H9 (cell line): ENCODE results near the gene TMEM253. TPM values are rescaled to one million over a fixed set of nuclear protein-coding genes. Genes with fewer than 3 reads are reported as not detected.

Experiments
- DNase-seq: peaks from one replicate; pipeline ENCODE4 v3.0.0-alpha.2; 2017
- H2AFZ ChIP-seq: one replicate; pipeline ENCODE4 v1.6.1; 2013; ENCODE audit warnings: mild to moderate bottlenecking, low read length, control low read depth, moderate library complexity
- H2AK5ac ChIP-seq: 2 replicates; pipeline ENCODE4 v1.6.1; 2013; ENCODE audit warnings: low read length, control low read depth, mixed read lengths; ENCODE audit not compliant: insufficient read length
- H2BK120ac ChIP-seq: one replicate; pipeline ENCODE4 v1.6.1; 2013; ENCODE audit warnings: low read depth, mild to moderate bottlenecking, low read length, control low read depth, inconsistent platforms; ENCODE audit not compliant: poor library complexity, severe bottlenecking
- H2BK12ac ChIP-seq: 2 replicates; pipeline ENCODE4 v1.6.1; 2013; ENCODE audit warnings: low read length, control low read depth, mixed read lengths, low read depth; ENCODE audit not compliant: insufficient read length
- H2BK15ac ChIP-seq: 2 replicates; pipeline ENCODE4 v1.6.1; 2013; ENCODE audit warnings: low read depth, low read length, control low read depth
- H2BK20ac ChIP-seq: one replicate; pipeline ENCODE4 v1.6.1; 2013; ENCODE audit warnings: low read depth, mild to moderate bottlenecking, low read length, control low read depth, inconsistent platforms; ENCODE audit not compliant: poor library complexity, severe bottlenecking
- H2BK5ac ChIP-seq: 2 replicates; pipeline ENCODE4 v1.6.1; 2013; ENCODE audit warnings: low read length, control low read depth, mixed read lengths; ENCODE audit not compliant: insufficient read length
- H3K14ac ChIP-seq: 2 replicates; pipeline ENCODE4 v1.6.1; 2013; ENCODE audit warnings: low read length, control low read depth; ENCODE audit not compliant: insufficient read depth
- H3K18ac ChIP-seq: 2 replicates; pipeline ENCODE4 v1.6.1; 2013; ENCODE audit warnings: low read depth, mild to moderate bottlenecking, mixed read lengths, low read length, control low read depth; ENCODE audit not compliant: insufficient read length
- H3K23ac ChIP-seq: 2 replicates; pipeline ENCODE4 v1.6.1; 2013; ENCODE audit warnings: low read length, control low read depth, mixed read lengths, low read depth; ENCODE audit not compliant: insufficient read length
- H3K23me2 ChIP-seq: 2 replicates; pipeline ENCODE4 v1.6.1; 2013; ENCODE audit warnings: low read depth, mild to moderate bottlenecking, mixed read lengths, low read length, control low read depth; ENCODE audit not compliant: insufficient read length, poor library complexity, severe bottlenecking
- H3K27ac ChIP-seq: 2 replicates; pipeline ENCODE4 v1.5.1; 2013; ENCODE audit warnings: low read length, control low read depth, mixed read lengths, low read depth; ENCODE audit not compliant: insufficient read length
- H3K27me3 ChIP-seq: 2 replicates; pipeline ENCODE4 v1.6.1; 2013; ENCODE audit warnings: low read length, control low read depth, inconsistent platforms; ENCODE audit not compliant: insufficient read depth
- H3K4ac ChIP-seq: 2 replicates; pipeline ENCODE4 v1.6.1; 2013; ENCODE audit warnings: low read depth, mild to moderate bottlenecking, control low read depth, inconsistent platforms, low read length, moderate library complexity
- H3K4me1 ChIP-seq: 2 replicates; pipeline ENCODE4 v1.6.1; 2013; ENCODE audit warnings: low read length, control low read depth, inconsistent platforms; ENCODE audit not compliant: insufficient read depth
- H3K4me2 ChIP-seq: 2 replicates; pipeline ENCODE4 v1.6.1; 2013; ENCODE audit warnings: low read length, control low read depth, mixed read lengths; ENCODE audit not compliant: insufficient read length, insufficient read depth
- H3K56ac ChIP-seq: 2 replicates; pipeline ENCODE4 v1.6.1; 2013; ENCODE audit warnings: low read depth, mild to moderate bottlenecking, mixed read lengths, low read length, control low read depth; ENCODE audit not compliant: insufficient read length
- H3K79me1 ChIP-seq: 2 replicates; pipeline ENCODE4 v1.6.1; 2013; ENCODE audit warnings: low read depth, mild to moderate bottlenecking, moderate library complexity, low read length, control low read depth, inconsistent platforms; ENCODE audit not compliant: insufficient read depth, poor library complexity, severe bottlenecking
- H3K79me2 ChIP-seq: 2 replicates; pipeline ENCODE4 v1.6.1; 2013; ENCODE audit warnings: low read length, control low read depth, inconsistent platforms; ENCODE audit not compliant: insufficient read depth
- H3K9ac ChIP-seq: 2 replicates; pipeline ENCODE4 v1.6.1; 2013; ENCODE audit warnings: low read length, control low read depth, mixed read lengths; ENCODE audit not compliant: insufficient read length; ENCODE audit errors: extremely low read depth
- H3K9me3 ChIP-seq: one replicate; pipeline ENCODE4 v1.6.1; 2013; ENCODE audit warnings: low read depth, low read length, inconsistent platforms; ENCODE audit not compliant: control insufficient read depth
- H3T11ph ChIP-seq: one replicate; pipeline ENCODE4 v1.6.1; 2013; ENCODE audit warnings: mild to moderate bottlenecking, low read length, control low read depth, inconsistent platforms
- H4K20me1 ChIP-seq: one replicate; pipeline ENCODE4 v1.6.1; 2013; ENCODE audit not compliant: control insufficient read depth, insufficient read length, insufficient read depth
- H4K5ac ChIP-seq: 2 replicates; pipeline ENCODE4 v1.6.1; 2013; ENCODE audit warnings: low read depth, mild to moderate bottlenecking, mixed read lengths, low read length, control low read depth; ENCODE audit not compliant: insufficient read length
- H4K8ac ChIP-seq: replicated peaks from 2 replicates; pipeline ENCODE4 v1.6.1; 2013; ENCODE audit warnings: low read length, control low read depth, mixed read lengths, low read depth; ENCODE audit not compliant: insufficient read length
- H4K91ac ChIP-seq: 2 replicates; pipeline ENCODE4 v1.6.1; 2013; ENCODE audit warnings: low read depth, mild to moderate bottlenecking, moderate library complexity, mixed read lengths, low read length, control low read depth; ENCODE audit not compliant: insufficient read length
- H3K27ac Mint-ChIP-seq, 3 experiments: 2 replicates in 2 of 3; 3 replicates in 1 of 3; pipeline ENCODE4 v1.8.0; 2020 to 2021; ENCODE audit warnings: mixed read lengths in 3 of 3, mild to moderate bottlenecking in 1 of 3, moderate library complexity in 1 of 3
- H3K27me3 Mint-ChIP-seq: 2 replicates; pipeline ENCODE4 v1.8.0; 2021; ENCODE audit warnings: low read depth, mild to moderate bottlenecking, moderate library complexity, mixed read lengths
- H3K36me3 Mint-ChIP-seq, 3 experiments: 2 replicates in 2 of 3; 3 replicates in 1 of 3; pipeline ENCODE4 v1.8.0; 2020 to 2021; ENCODE audit warnings: low read depth in 3 of 3, mixed read lengths in 3 of 3; ENCODE audit not compliant: insufficient read depth in 1 of 3
- H3K4me1 Mint-ChIP-seq, 2 experiments: 2 replicates each; pipeline ENCODE4 v1.8.0; 2020; ENCODE audit warnings: mixed read lengths in 2 of 2
- H3K4me3 Mint-ChIP-seq, 2 experiments: 2 replicates in 1 of 2; 3 replicates in 1 of 2; pipeline ENCODE4 v1.8.0; 2020 to 2021; ENCODE audit warnings: mild to moderate bottlenecking in 2 of 2, mixed read lengths in 2 of 2, moderate library complexity in 1 of 2
- H3K9me3 Mint-ChIP-seq, 2 experiments: 2 replicates in 1 of 2; 3 replicates in 1 of 2; pipeline ENCODE4 v1.8.0; 2020; ENCODE audit warnings: mild to moderate bottlenecking in 2 of 2, mixed read lengths in 2 of 2, moderate library complexity in 1 of 2
- WGBS: extraction: QIAGEN DNeasy Blood & Tissue Kit; methylation state at CpG from one replicate; pipeline ENCODE4 v1.1.7; 2013; ENCODE audit warnings: missing lambda C conversion rate, low lambda C conversion rate, mixed read lengths; ENCODE audit not compliant: insufficient read length; ENCODE audit errors: extremely low coverage; 5-methylcytosine and 5-hydroxymethylcytosine counted together
- total RNA-seq: library from RNA; stranded (reverse); gene quantifications from 2 replicates; pipeline ENCODE4 v1.2.1, GENCODE V29; 2021
- TF ChIP-seq, protein P1 (sequence below): fragments of 200-600 bp; sonication (generic); conservative IDR thresholded peaks from 3 replicates; pipeline ENCODE4 v1.8.0; 2021; ENCODE audit warnings: antibody characterized with exemption, mild to moderate bottlenecking

The TMEM253 gene
- total RNA-seq, 1 experiment from 2014 or later, result 2.2 TPM

DNA sequence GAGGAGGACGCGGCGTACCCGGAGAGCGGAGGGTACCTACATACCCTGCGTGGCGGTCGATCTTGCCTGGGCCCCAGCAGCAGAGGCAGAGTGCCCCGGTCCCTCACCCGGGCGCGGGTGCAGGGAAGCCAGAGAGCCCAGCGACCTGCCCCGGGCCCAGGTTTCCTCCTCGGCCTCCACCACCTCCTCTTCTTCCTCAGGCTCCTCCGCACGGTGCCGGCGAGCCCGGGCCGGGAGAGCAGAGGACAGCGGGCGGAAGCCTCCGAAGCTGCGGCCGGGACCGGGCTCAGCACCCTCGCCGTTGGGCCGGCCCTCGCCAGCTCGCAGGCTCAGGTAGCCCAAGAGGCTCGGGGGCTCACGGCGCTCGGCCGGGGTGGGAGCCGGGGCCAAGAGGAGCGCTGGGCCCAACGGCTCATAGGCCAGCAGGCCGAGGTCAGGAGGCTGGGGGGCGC lies 9.0 kb upstream of the TMEM253 start:
- H2BK120ac ChIP-seq, result no peak overlapping the region
- no peak overlapping the region for H3K9ac ChIP-seq
- peaks cover 61% of the 10 kb centered on the region in 2 experiments for H3K4me1 Mint-ChIP-seq
- no peak overlapping the region for H3K27ac ChIP-seq
- no peak overlapping the region for H2BK15ac ChIP-seq
- no peaks in the 10 kb centered on the region; a peak in 2 of 5 replicates for H3K9me3 Mint-ChIP-seq
- H4K20me1 ChIP-seq, result no peaks in the 10 kb centered on the region
- H3K79me2 ChIP-seq, result peaks cover 8% of the 10 kb centered on the region; the same call in 1 of the 2 replicates
- no peak overlapping the region for H3T11ph ChIP-seq
- no peak overlapping the region for H3K18ac ChIP-seq
- no peaks in the 10 kb centered on the region for H3K27me3 ChIP-seq
- H3K23me2 ChIP-seq, result peaks cover 6% of the 10 kb centered on the region
- no peak overlapping the region for H3K23ac ChIP-seq
- TF ChIP-seq, protein P1, sequence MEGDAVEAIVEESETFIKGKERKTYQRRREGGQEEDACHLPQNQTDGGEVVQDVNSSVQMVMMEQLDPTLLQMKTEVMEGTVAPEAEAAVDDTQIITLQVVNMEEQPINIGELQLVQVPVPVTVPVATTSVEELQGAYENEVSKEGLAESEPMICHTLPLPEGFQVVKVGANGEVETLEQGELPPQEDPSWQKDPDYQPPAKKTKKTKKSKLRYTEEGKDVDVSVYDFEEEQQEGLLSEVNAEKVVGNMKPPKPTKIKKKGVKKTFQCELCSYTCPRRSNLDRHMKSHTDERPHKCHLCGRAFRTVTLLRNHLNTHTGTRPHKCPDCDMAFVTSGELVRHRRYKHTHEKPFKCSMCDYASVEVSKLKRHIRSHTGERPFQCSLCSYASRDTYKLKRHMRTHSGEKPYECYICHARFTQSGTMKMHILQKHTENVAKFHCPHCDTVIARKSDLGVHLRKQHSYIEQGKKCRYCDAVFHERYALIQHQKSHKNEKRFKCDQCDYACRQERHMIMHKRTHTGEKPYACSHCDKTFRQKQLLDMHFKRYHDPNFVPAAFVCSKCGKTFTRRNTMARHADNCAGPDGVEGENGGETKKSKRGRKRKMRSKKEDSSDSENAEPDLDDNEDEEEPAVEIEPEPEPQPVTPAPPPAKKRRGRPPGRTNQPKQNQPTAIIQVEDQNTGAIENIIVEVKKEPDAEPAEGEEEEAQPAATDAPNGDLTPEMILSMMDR, result no peak
- H3K9me3 ChIP-seq, result no peaks in the 10 kb centered on the region
- DNase-seq, result no peak
- peaks cover 15% of the 10 kb centered on the region for H3K4me1 ChIP-seq
- no peak overlapping the region for H2AK5ac ChIP-seq
- peak overlapping the region in 2 of 3 experiments; percentile 81 to 93; a peak in 2 of 7 replicates for H3K27ac Mint-ChIP-seq
- H2AFZ ChIP-seq, result no peak overlapping the region
- H2BK5ac ChIP-seq, result no peak overlapping the region
- H4K91ac ChIP-seq, result no peak overlapping the region
- peaks cover 2% of the 10 kb centered on the region for H3K27me3 Mint-ChIP-seq
- WGBS, result no CpG with 5 or more reads among the region's 42 CpGs
- no peak overlapping the region for H3K4ac ChIP-seq
- H3K14ac ChIP-seq, result no peak overlapping the region
- H3K56ac ChIP-seq, result no peak overlapping the region
- H3K4me2 ChIP-seq, result no peak overlapping the region
- no peak overlapping the region for H2BK12ac ChIP-seq
- H3K79me1 ChIP-seq, result peaks cover under 1% of the 10 kb centered on the region
- H2BK20ac ChIP-seq, result no peak overlapping the region
- H4K8ac ChIP-seq, result no peak overlapping the region
- peak overlapping the region in 1 of 2 experiments; percentile 43; a peak in 2 of 5 replicates for H3K4me3 Mint-ChIP-seq
- peaks cover 42 to 58% (median 55%) of the 10 kb centered on the region in 3 experiments for H3K36me3 Mint-ChIP-seq
- no peak overlapping the region for H4K5ac ChIP-seq
